ENCODE results near the gene MELK.

The MELK gene

DNA sequence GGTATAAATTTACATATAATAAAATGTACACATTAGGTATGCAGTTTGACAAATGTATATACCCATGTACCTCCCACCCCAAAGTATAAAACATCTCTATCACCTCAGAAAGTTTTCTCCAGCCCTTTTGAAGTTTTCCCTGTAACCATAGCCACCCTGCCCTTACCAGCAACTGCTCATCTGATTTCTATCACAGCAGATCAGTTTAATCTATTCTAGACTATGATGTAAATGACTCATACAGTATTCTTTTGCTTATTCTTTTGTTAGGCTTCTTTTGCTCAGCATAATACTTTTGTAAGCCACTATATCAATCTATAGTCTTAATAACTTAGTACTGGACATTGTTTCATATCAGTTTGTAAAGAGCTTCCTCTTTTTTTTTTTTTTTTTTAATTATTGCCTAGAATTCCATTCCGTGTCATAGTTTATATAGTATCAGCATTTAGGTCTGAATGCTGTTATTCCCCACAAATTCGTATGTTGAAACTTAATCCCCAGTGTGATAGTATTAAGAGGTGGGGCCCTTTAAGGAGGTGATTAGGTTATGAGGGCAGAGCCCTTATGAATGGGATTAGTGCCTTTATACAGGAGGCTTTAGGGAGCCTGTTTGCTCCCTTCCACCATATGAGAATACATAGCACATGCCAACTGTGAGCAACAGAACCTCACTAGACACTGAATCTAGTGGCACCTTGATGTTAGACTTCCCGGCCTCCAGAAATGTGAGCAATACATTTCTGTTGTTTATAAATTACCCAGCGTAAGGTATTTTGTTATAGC is 20.3 kb downstream of the MELK start:
- H3K27me3 ChIP-seq (replicated peaks; ENCODE audit: control insufficient read depth, insufficient read depth, low read length): no peaks in the 10 kb centered on the region
- TF ChIP-seq, protein P1, sequence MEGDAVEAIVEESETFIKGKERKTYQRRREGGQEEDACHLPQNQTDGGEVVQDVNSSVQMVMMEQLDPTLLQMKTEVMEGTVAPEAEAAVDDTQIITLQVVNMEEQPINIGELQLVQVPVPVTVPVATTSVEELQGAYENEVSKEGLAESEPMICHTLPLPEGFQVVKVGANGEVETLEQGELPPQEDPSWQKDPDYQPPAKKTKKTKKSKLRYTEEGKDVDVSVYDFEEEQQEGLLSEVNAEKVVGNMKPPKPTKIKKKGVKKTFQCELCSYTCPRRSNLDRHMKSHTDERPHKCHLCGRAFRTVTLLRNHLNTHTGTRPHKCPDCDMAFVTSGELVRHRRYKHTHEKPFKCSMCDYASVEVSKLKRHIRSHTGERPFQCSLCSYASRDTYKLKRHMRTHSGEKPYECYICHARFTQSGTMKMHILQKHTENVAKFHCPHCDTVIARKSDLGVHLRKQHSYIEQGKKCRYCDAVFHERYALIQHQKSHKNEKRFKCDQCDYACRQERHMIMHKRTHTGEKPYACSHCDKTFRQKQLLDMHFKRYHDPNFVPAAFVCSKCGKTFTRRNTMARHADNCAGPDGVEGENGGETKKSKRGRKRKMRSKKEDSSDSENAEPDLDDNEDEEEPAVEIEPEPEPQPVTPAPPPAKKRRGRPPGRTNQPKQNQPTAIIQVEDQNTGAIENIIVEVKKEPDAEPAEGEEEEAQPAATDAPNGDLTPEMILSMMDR (IDR thresholded peaks at IDR 0.05; ENCODE audit: insufficient read depth, low read length, poor library complexity, severe bottlenecking): no peak
- no peak for DNase-seq (ENCODE audit: extremely low read depth, insufficient read length)
- no peak overlapping the region for H3K4me3 ChIP-seq (replicated peaks; ENCODE audit: low read depth, low read length)
- H3K36me3 ChIP-seq (ENCODE audit: control insufficient read depth, insufficient read depth, low read length): peaks cover 10% of the 10 kb centered on the region

DNA sequence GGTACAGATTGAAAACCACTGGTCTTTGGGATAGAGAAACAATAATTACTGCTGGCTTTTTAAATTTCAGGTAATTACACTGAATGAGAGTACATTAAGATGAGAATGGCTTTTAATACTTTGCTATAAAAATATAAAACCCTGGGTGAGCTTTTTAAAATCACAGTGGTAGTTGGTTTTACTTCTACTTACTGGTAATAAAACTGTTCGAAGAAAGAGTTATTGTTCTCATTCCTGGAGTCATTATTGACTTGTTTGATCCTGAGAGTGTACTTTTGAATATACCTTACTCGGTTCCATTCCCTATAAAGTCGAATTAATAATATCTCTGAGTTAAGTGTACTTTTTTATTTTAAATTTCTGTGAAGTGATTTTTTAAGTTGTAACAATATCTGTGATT is 21.5 kb downstream of the MELK start:
- Histone ChIP-seq H3K36me3 (ENCODE audit: control insufficient read depth, insufficient read depth, low read length) (peaks cover 15% of the 10 kb centered on the region), H3K27me3 (replicated peaks; ENCODE audit: control insufficient read depth, insufficient read depth, low read length) (no peaks in the 10 kb centered on the region), H3K4me3 (replicated peaks; ENCODE audit: low read depth, low read length) (no peak overlapping the region)
- no peak for DNase-seq (ENCODE audit: extremely low read depth, insufficient read length)
- TF ChIP-seq, protein P1 (IDR thresholded peaks at IDR 0.05; ENCODE audit: insufficient read depth, low read length, poor library complexity, severe bottlenecking): no peak

DNA sequence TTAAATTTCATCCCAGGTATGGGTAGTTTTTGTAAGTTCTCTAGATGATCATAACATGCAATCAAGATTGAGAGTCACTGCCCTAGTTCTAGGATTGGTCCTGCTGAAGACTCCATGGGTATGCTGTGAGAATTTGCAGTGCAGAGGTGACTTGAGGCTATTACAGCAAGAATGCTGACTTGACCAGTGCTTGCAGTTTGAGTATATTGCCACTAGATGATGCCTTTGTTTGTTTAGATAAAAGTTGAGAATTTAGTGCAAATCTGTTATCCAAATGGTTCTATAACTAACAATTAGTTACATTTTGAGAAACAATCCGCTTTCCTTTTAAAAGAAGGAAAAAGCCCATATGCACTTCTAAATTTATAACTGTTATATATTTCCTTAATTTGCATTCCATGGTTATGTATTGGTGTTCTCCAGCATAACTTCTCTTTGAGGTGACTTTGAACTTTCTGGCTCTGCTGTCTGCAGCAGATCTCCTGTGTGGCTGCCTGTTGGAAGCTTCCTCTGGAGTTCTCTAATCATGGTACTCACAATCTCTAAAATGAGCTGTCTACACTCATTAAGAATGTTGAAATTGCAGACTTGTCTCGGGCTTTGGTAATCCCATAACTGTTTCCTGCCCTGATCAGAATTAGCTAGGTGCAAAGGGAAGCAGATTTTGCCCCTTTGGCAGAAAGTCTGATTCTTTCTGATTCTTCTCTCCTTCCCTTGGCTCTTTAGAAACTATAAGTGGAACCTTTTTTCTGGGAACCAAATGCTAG is 24.9 kb downstream of the MELK start:
- DNase-seq (ENCODE audit: extremely low read depth, insufficient read length): no peak
- peaks cover 9% of the 10 kb centered on the region for H3K36me3 ChIP-seq (ENCODE audit: control insufficient read depth, insufficient read depth, low read length)

DNA sequence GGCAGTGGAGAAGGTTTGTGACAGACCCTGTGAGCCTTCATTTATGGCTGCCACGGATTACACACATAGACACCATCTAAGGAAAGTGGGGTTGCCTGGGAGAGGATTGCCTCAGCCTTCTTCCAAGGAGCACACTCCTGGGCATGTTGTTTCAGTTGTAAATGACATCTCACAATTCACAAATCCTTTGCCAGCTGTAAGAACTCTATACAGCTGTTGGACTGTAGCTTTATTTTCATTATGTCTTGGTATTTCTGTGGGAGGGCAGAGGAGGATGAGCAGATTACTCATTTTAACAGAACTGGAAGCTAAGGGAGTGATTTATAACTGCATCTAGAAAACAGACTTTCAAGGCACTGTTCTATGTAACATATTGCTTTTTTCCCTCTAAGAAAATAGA is 25.6 kb downstream of the MELK start:
- DNase-seq (ENCODE audit: extremely low read depth, insufficient read length): no peak
- Histone ChIP-seq H3K4me3 (replicated peaks; ENCODE audit: low read depth, low read length) (no peak overlapping the region), H3K36me3 (ENCODE audit: control insufficient read depth, insufficient read depth, low read length) (peaks cover 9% of the 10 kb centered on the region), H3K27me3 (replicated peaks; ENCODE audit: control insufficient read depth, insufficient read depth, low read length) (no peaks in the 10 kb centered on the region)
- TF ChIP-seq, protein P1 (IDR thresholded peaks at IDR 0.05; ENCODE audit: insufficient read depth, low read length, poor library complexity, severe bottlenecking): no peak

More for the DNA sequence above, 24.9 kb downstream of the MELK start:
- TF ChIP-seq, protein P1 (IDR thresholded peaks at IDR 0.05; ENCODE audit: insufficient read depth, low read length, poor library complexity, severe bottlenecking): peak; percentile 63
- Histone ChIP-seq H3K4me3 (replicated peaks; ENCODE audit: low read depth, low read length) (no peak overlapping the region), H3K27me3 (replicated peaks; ENCODE audit: control insufficient read depth, insufficient read depth, low read length) (no peaks in the 10 kb centered on the region)

DNA sequence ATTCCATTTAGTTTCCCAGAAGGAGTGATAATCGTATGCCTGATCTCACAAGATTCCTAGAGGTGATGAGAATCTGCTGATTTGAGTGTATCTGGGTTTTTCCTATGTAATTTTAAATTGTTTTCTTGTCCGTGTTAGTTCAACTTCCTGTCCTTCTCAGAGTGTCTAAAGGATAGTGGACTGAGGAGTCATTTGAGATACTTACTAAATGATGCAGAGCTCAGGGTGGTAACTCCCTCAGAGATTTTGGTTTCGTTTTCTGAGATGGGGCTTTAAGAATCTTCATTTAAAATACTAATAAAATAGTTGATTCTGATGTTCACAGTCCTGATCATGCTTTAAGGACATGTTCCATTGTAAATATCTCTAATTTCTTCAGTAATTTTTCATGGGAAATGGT is 30.3 kb downstream of the MELK start:
- H3K27me3 ChIP-seq (replicated peaks; ENCODE audit: control insufficient read depth, insufficient read depth, low read length): no peaks in the 10 kb centered on the region
- no peak for DNase-seq (ENCODE audit: extremely low read depth, insufficient read length)
- H3K4me3 ChIP-seq (replicated peaks; ENCODE audit: low read depth, low read length): peak overlapping the region; percentile 38
- TF ChIP-seq, protein P1 (IDR thresholded peaks at IDR 0.05; ENCODE audit: insufficient read depth, low read length, poor library complexity, severe bottlenecking): no peak
- H3K36me3 ChIP-seq (ENCODE audit: control insufficient read depth, insufficient read depth, low read length): peaks cover 7% of the 10 kb centered on the region

All from GM06990 (cell line).